K562 (cell line): ENCODE data around the gene ZNF22. TPM values are rescaled to one million over a fixed set of nuclear protein-coding genes. Genes with fewer than 3 reads are reported as not detected.

Experiments
- ATAC-seq: fragments of 200-7000 bp; cut with Tn5 transposase; 3 replicates; pipeline ENCODE4 v1.9.1; 2020; ENCODE audit warnings: moderate library complexity
- BruUV-seq: library from RNA; stranded (reverse); fragments of 400-500 nt; replicated peaks from 2 replicates; lab custom pipeline; 2021; lab: Mats Ljungman, UMichigan
- CTCF ChIA-PET: fragments of 300-600 bp; formaldehyde crosslinking; extraction: SDS; loops from one replicate; lab custom pipeline; 2021; ENCODE audit warnings: low intra/inter-chr PET ratio; lab: Yijun Ruan, JAX
- POLR2A ChIA-PET: fragments of 300-600, 350-650 bp; sonication (Branson Sonifier 250); formaldehyde crosslinking; extraction: SDS; loops from one replicate; lab custom pipeline; 2021; ENCODE audit warnings: antibody characterized with exemption, inconsistent platforms; lab: Yijun Ruan, JAX
- DNase-seq, 4 experiments: peaks; one replicate each; pipeline versions ENCODE4 v3.0.0 to v3.0.0-alpha.2; 2011 to 2018; ENCODE audit warnings: low spot score in 3 of 4, mixed read lengths in 3 of 4; ENCODE audit errors: extremely low read depth in 1 of 4
- FAIRE-seq: peaks from 2 replicates; lab custom pipeline; 2011; peaks lifted over from hg19 to GRCh38; lab: Jason Lieb, UNC
- H2AFZ ChIP-seq: 2 replicates; pipeline ENCODE4 v1.6.0; 2011; ENCODE audit warnings: low read depth, low read length, control low read depth, inconsistent platforms
- H3K27ac ChIP-seq: fragments of 200-600 bp; 3 replicates; pipeline ENCODE4 v1.8.0; 2011; ENCODE audit warnings: low read depth, mild to moderate bottlenecking, control low read depth, inconsistent platforms, low read length, moderate library complexity, mixed read lengths; ENCODE audit errors: extremely low read depth
- H3K27me3 ChIP-seq, 2 experiments: fragments of 300-600 bp in 1 of 2; 2 replicates in 1 of 2; 3 replicates in 1 of 2; pipeline versions ENCODE4 v1.6.0 to v1.8.0; 2011; ENCODE audit warnings: inconsistent platforms in 2 of 2, low read length in 2 of 2, mild to moderate bottlenecking in 1 of 2, mixed read lengths in 1 of 2, moderate library complexity in 1 of 2; ENCODE audit not compliant: control insufficient read depth in 2 of 2, insufficient read depth in 2 of 2
- H3K36me3 ChIP-seq: fragments of 300-600 bp; 3 replicates; pipeline ENCODE4 v1.8.0; 2011; ENCODE audit warnings: mild to moderate bottlenecking, low read length, inconsistent platforms; ENCODE audit not compliant: control insufficient read depth, insufficient read depth
- H3K4me1 ChIP-seq, 2 experiments: fragments of 200-600 bp in 1 of 2; replicated peaks in 1 of 2; 2 replicates in 1 of 2; 3 replicates in 1 of 2; pipeline versions ENCODE4 v1.5.1 to v1.8.0; 2011; ENCODE audit warnings: inconsistent platforms in 2 of 2, low read length in 2 of 2, mild to moderate bottlenecking in 1 of 2, mixed read lengths in 1 of 2, moderate library complexity in 1 of 2; ENCODE audit not compliant: control insufficient read depth in 2 of 2, insufficient read depth in 2 of 2
- H3K4me2 ChIP-seq: 2 replicates; pipeline ENCODE4 v1.6.1; 2011; ENCODE audit warnings: low read length, control low read depth, inconsistent platforms, mixed read lengths; ENCODE audit not compliant: insufficient read depth
- H3K4me3 ChIP-seq: fragments of 200-600 bp; sonication (generic), shearing (Covaris generic); 2 replicates; pipeline ENCODE4 v1.5.1; 2016; ENCODE audit warnings: control low read depth, inconsistent platforms
- H3K79me2 ChIP-seq: fragments of 200-600 bp; 3 replicates; pipeline ENCODE4 v1.8.0; 2011; ENCODE audit warnings: low read length, inconsistent platforms; ENCODE audit not compliant: control insufficient read depth, insufficient read depth
- H3K9ac ChIP-seq, 2 experiments: 2 replicates each; pipeline versions ENCODE4 v1.6.0 to v1.6.1; 2011; ENCODE audit warnings: low read depth in 2 of 2, low read length in 2 of 2, control low read depth in 1 of 2, inconsistent platforms in 1 of 2, mild to moderate bottlenecking in 1 of 2, mixed read lengths in 1 of 2; ENCODE audit not compliant: insufficient read depth in 1 of 2
- H3K9me1 ChIP-seq: one replicate; pipeline ENCODE4 v1.6.0; 2011; ENCODE audit warnings: inconsistent platforms, mild to moderate bottlenecking, low read length, moderate library complexity; ENCODE audit not compliant: control insufficient read depth, insufficient read depth
- H3K9me3 ChIP-seq: replicated peaks from 2 replicates; pipeline ENCODE4 v1.5.1; 2011; ENCODE audit warnings: low read depth, low read length, inconsistent platforms; ENCODE audit not compliant: control insufficient read depth, insufficient read depth
- H4K20me1 ChIP-seq: replicated peaks from 2 replicates; pipeline ENCODE4 v1.6.1; 2011; ENCODE audit warnings: low read length, inconsistent platforms, mixed read lengths; ENCODE audit not compliant: control insufficient read depth, insufficient read depth
- BRF2 ChIP-seq: IDR thresholded peaks from 3 replicates; pipeline ENCODE4 v1.6.1; 2011; ENCODE audit warnings: borderline replicate concordance, mild to moderate bottlenecking; ENCODE audit not compliant: insufficient read length, insufficient read depth
- CREB5 ChIP-seq: fragments of 250-450 bp; sonication (Bioruptor Pico); IDR thresholded peaks from 2 replicates; pipeline ENCODE4 v1.5.0; 2020; ENCODE audit warnings: mild to moderate bottlenecking
- FOXP4 ChIP-seq: sonication (generic); formaldehyde crosslinking; IDR thresholded peaks from 2 replicates; pipeline ENCODE4 v1.8.0; 2022; ENCODE audit warnings: mild to moderate bottlenecking, missing genetic modification reagents, borderline replicate concordance
- MYNN ChIP-seq, 2 experiments: sonication (generic); formaldehyde crosslinking in 1 of 2; IDR thresholded peaks; 2 replicates each; pipeline versions ENCODE4 v1.5.0 to v1.6.1; 2016 to 2020; ENCODE audit warnings: antibody characterized with exemption in 1 of 2, missing genetic modification reagents in 1 of 2
- PTRF ChIP-seq: fragments of 450-650 bp; IDR thresholded peaks from 2 replicates; pipeline ENCODE4 v1.6.1; 2016; ENCODE audit warnings: mild to moderate bottlenecking, missing genetic modification characterization, missing compliant biosample characterization
- SMARCB1 ChIP-seq: IDR thresholded peaks from 2 replicates; pipeline ENCODE4 v1.6.1; 2011; ENCODE audit warnings: improper control_type of control experiment, low read depth; ENCODE audit not compliant: insufficient read length
- ZNF431 ChIP-seq: sonication (generic); formaldehyde crosslinking; IDR thresholded peaks from 2 replicates; pipeline ENCODE4 v1.8.0; 2022; ENCODE audit warnings: mild to moderate bottlenecking, missing genetic modification reagents
- WGBS: fragments of 100-300 bp; shearing (Covaris generic); methylation state at CpG from one replicate; pipeline ENCODE4 v1.1.6; 2016; ENCODE audit warnings: low coverage, mixed read lengths; ENCODE audit not compliant: insufficient coverage; ENCODE audit errors: missing lambda C conversion rate; 5-methylcytosine and 5-hydroxymethylcytosine counted together
- in situ Hi-C: fragments of 300-500 bp; cut with MboI; formaldehyde crosslinking; loops from 4 replicates; pipeline ENCODE4 v1.15.0; 2018; ENCODE audit warnings: inconsistent platforms, mixed read lengths
- intact Hi-C: fragments of 100-400 bp; cut with micrococcal nuclease; formaldehyde crosslinking; loops from 2 replicates; pipeline ENCODE4 v1.14.2; 2022
- polyA plus RNA-seq, 8 experiments: library from polyadenylated mRNA; depleted of rRNA in 4 of 8; stranded (reverse) in 5 of 8; unstranded in 3 of 8; fragments of >200 nt; fragmentation: Nextera tagmentation in 2 of 8; fragmentation: Illumina TruSeq in 1 of 8; extraction: Ambion mirVana in 2 of 8; extraction: Trizol in 1 of 8; gene quantifications; 2 replicates each; pipeline versions ENCODE4 v1.2.1 to v1.2.3, GENCODE V29; 2011 to 2014; ENCODE audit warnings: inconsistent platforms in 1 of 8, missing spikeins in 1 of 8
- total RNA-seq, 7 experiments: library from RNA; depleted of rRNA in 6 of 7; stranded (reverse); fragments of >200 nt in 6 of 7; fragmentation: Illumina TruSeq in 2 of 7; extraction: Trizol in 2 of 7; gene quantifications; 2 replicates each; pipeline versions ENCODE4 v1.2.1 to v1.2.3, GENCODE V29; 2011 to 2021; ENCODE audit warnings: low replicate concordance in 1 of 7

ZNF22 gene
- total and polyA plus RNA-seq, 9 of the 15 experiments (the other 6 are each of a cell fraction or from before 2014, with no cell fraction given): 36.2 to 98.7 (median 51.2) TPM

- no TSS peak for BruUV-seq
- ChIA-PET POLR2A (interaction anchor here (0.6 to 1.2 kb wide), 3 partner anchors 9 to 993 kb away, joined by 3 to 6 read pairs (median 3); no protein-coding TSS in a partner anchor), CTCF (no interaction called here)
- H3K27me3 ChIP-seq: no peaks in the 10 kb centered on the region
- H3K4me1 ChIP-seq: no peaks in the 10 kb centered on the region
- in situ Hi-C loops (no loop called here), intact Hi-C loops (no loop called here)
- 0 out of 2 replicates have a peak, but pooled peaks cover 3% of the 10 kb centered on the region for H3K9me3 ChIP-seq
- no peaks in the 10 kb centered on the region for H3K36me3 ChIP-seq
- H3K4me3 ChIP-seq: no peak overlapping the region
- no peak overlapping the region for H3K9ac ChIP-seq
- no peaks in the 10 kb centered on the region for H3K9me1 ChIP-seq
- no peaks in the 10 kb centered on the region for H4K20me1 ChIP-seq
- no peak for ATAC-seq
- no peaks in the 10 kb centered on the region for H3K79me2 ChIP-seq
- TF ChIP-seq CREB5 (CRISPR knock-in tag): no peak
- TF ChIP-seq MYNN (IDR thresholded peaks at IDR 0.05): no peak
- TF ChIP-seq MYNN (CRISPR knock-in tag; IDR thresholded peaks at IDR 0.05): no peak
- no peak for TF ChIP-seq FOXP4 (CRISPR knock-in tag)
- no peak for TF ChIP-seq ZNF431 (CRISPR knock-in tag)
- no peak for TF ChIP-seq BRF2
- no peak for TF ChIP-seq SMARCB1
- TF ChIP-seq PTRF (tag): no peak
- no peak overlapping the region for H2AFZ ChIP-seq
- 1% methylated on average over 4 of the region's 4 CpGs for WGBS
- no peak overlapping the region for H3K27ac ChIP-seq
- FAIRE-seq: no peak
- no peak for DNase-seq
- no peak overlapping the region for H3K4me2 ChIP-seq
Measured at GRCh38 chr10:45050551-45051235, 50.0 kb downstream of the ZNF22 start.
